ENCODE results near the gene UGT1A3. TPM values are rescaled to one million over a fixed set of nuclear protein-coding genes. Genes with fewer than 3 reads are reported as not detected.

Gene UGT1A3
- total RNA-seq, 2 experiments from 2014 or later, result not detected

- H3K27ac Mint-ChIP-seq, result no peak overlapping the region
- peaks cover 7% of the 10 kb centered on the region for H3K4me1 Mint-ChIP-seq
- no peak for DNase-seq
- peaks cover 20% of the 10 kb centered on the region for H3K27me3 Mint-ChIP-seq
- no peak overlapping the region for H3K4me3 Mint-ChIP-seq
- no peak for ATAC-seq (ENCODE audit: low read depth)
- POLR2A ChIA-PET, result no interaction called here
- no peaks in the 10 kb centered on the region for H3K36me3 Mint-ChIP-seq
- no peaks in the 10 kb centered on the region for H3K9me3 Mint-ChIP-seq
These were observed 71.4 kb downstream of the UGT1A3 start for GRCh38 chr2:233800208-233800607.

GRCh38 chr2:233801357-233802131 is 72.7 kb downstream of the UGT1A3 start:
- Mint-ChIP-seq H3K27me3 (peaks cover 29% of the 10 kb centered on the region), H3K4me1 (peaks cover 7% of the 10 kb centered on the region), H3K4me3 (no peak overlapping the region), H3K27ac (no peak overlapping the region), H3K9me3 (no peaks in the 10 kb centered on the region), H3K36me3 (no peaks in the 10 kb centered on the region)
- POLR2A ChIA-PET, result no interaction called here
- DNase-seq (no peak), ATAC-seq (ENCODE audit: low read depth) (peak; percentile 92)

GRCh38 chr2:233802132-233802815 is 73.4 kb downstream of the UGT1A3 start:
- Mint-ChIP-seq H3K36me3 (no peaks in the 10 kb centered on the region), H3K27ac (no peak overlapping the region), H3K4me1 (peaks cover 7% of the 10 kb centered on the region), H3K9me3 (no peaks in the 10 kb centered on the region), H3K27me3 (peaks cover 29% of the 10 kb centered on the region), H3K4me3 (no peak overlapping the region)
- POLR2A ChIA-PET, result no interaction called here
- DNase-seq (no peak), ATAC-seq (ENCODE audit: low read depth) (no peak)

- Mint-ChIP-seq H3K36me3 (no peaks in the 10 kb centered on the region), H3K27me3 (peaks cover 22% of the 10 kb centered on the region), H3K4me1 (peaks cover 7% of the 10 kb centered on the region), H3K27ac (no peak overlapping the region), H3K4me3 (no peak overlapping the region), H3K9me3 (no peaks in the 10 kb centered on the region)
- DNase-seq, result no peak
- POLR2A ChIA-PET, result no interaction called here
- ATAC-seq (ENCODE audit: low read depth), result no peak
These were observed 74.6 kb downstream of the UGT1A3 start for GRCh38 chr2:233803292-233803911.

GRCh38 chr2:233803994-233804393 is 75.2 kb downstream of the UGT1A3 start:
- Mint-ChIP-seq H3K36me3 (no peaks in the 10 kb centered on the region), H3K4me3 (no peak overlapping the region), H3K27me3 (peaks cover 20% of the 10 kb centered on the region), H3K27ac (no peak overlapping the region), H3K9me3 (no peaks in the 10 kb centered on the region), H3K4me1 (peaks cover 7% of the 10 kb centered on the region)
- ATAC-seq (ENCODE audit: low read depth) (no peak), DNase-seq (no peak)
- POLR2A ChIA-PET, result no interaction called here

- ATAC-seq (ENCODE audit: low read depth), result no peak
- H3K4me3 Mint-ChIP-seq, result no peak overlapping the region
- no peaks in the 10 kb centered on the region for H3K4me1 Mint-ChIP-seq
- H3K27ac Mint-ChIP-seq, result no peak overlapping the region
- H3K36me3 Mint-ChIP-seq, result no peaks in the 10 kb centered on the region
- DNase-seq, result no peak
- POLR2A ChIA-PET, result no interaction called here
- peaks cover 20% of the 10 kb centered on the region for H3K27me3 Mint-ChIP-seq
- no peaks in the 10 kb centered on the region for H3K9me3 Mint-ChIP-seq
These were observed 78.5 kb downstream of the UGT1A3 start for GRCh38 chr2:233807215-233807865.

- DNase-seq (no peak), ATAC-seq (ENCODE audit: low read depth) (no peak)
- Mint-ChIP-seq H3K36me3 (no peaks in the 10 kb centered on the region), H3K27me3 (peaks cover 17% of the 10 kb centered on the region), H3K4me1 (no peaks in the 10 kb centered on the region), H3K9me3 (no peaks in the 10 kb centered on the region), H3K4me3 (no peak overlapping the region), H3K27ac (no peak overlapping the region)
- POLR2A ChIA-PET, result interaction anchor here (0.5 kb wide), 1 partner anchor 106 kb away, joined by 4 read pairs; no protein-coding TSS in a partner anchor
These were observed 79.4 kb downstream of the UGT1A3 start for GRCh38 chr2:233807966-233808935.

GRCh38 chr2:233810385-233810784 is 81.5 kb downstream of the UGT1A3 start:
- Mint-ChIP-seq H3K36me3 (no peaks in the 10 kb centered on the region), H3K4me3 (no peak overlapping the region), H3K4me1 (no peaks in the 10 kb centered on the region), H3K27ac (no peak overlapping the region), H3K9me3 (no peaks in the 10 kb centered on the region), H3K27me3 (peaks cover 11% of the 10 kb centered on the region)
- ATAC-seq (ENCODE audit: low read depth) (no peak), DNase-seq (no peak)
- POLR2A ChIA-PET, result no interaction called here

- H3K36me3 Mint-ChIP-seq, result no peaks in the 10 kb centered on the region
- POLR2A ChIA-PET, result no interaction called here
- H3K27me3 Mint-ChIP-seq, result peaks cover 12% of the 10 kb centered on the region
- no peak overlapping the region for H3K4me3 Mint-ChIP-seq
- ATAC-seq (ENCODE audit: low read depth) (no peak), DNase-seq (no peak)
- no peaks in the 10 kb centered on the region for H3K9me3 Mint-ChIP-seq
- H3K4me1 Mint-ChIP-seq, result no peaks in the 10 kb centered on the region
- H3K27ac Mint-ChIP-seq, result no peak overlapping the region
These were observed 82.2 kb downstream of the UGT1A3 start for GRCh38 chr2:233811087-233811486.

GRCh38 chr2:233811732-233812131 is 82.9 kb downstream of the UGT1A3 start:
- no peaks in the 10 kb centered on the region for H3K9me3 Mint-ChIP-seq
- no peak overlapping the region for H3K27ac Mint-ChIP-seq
- ATAC-seq (ENCODE audit: low read depth) (no peak), DNase-seq (no peak)
- no peak overlapping the region for H3K4me3 Mint-ChIP-seq
- no peaks in the 10 kb centered on the region for H3K4me1 Mint-ChIP-seq
- H3K36me3 Mint-ChIP-seq, result no peaks in the 10 kb centered on the region
- H3K27me3 Mint-ChIP-seq, result peaks cover 10% of the 10 kb centered on the region
- POLR2A ChIA-PET, result no interaction called here

- H3K4me1 Mint-ChIP-seq, result peaks cover 3% of the 10 kb centered on the region
- H3K27ac Mint-ChIP-seq, result no peak overlapping the region
- no peak overlapping the region for H3K4me3 Mint-ChIP-seq
- H3K27me3 Mint-ChIP-seq, result peaks cover 10% of the 10 kb centered on the region
- H3K36me3 Mint-ChIP-seq, result no peaks in the 10 kb centered on the region
- H3K9me3 Mint-ChIP-seq, result no peaks in the 10 kb centered on the region
- ATAC-seq (ENCODE audit: low read depth), result no peak
- DNase-seq, result no peak
- POLR2A ChIA-PET, result no interaction called here
These were observed 84.6 kb downstream of the UGT1A3 start for GRCh38 chr2:233813236-233814055.

Data from activated naive CD8-positive, alpha-beta T cell treated with anti-CD3 and anti-CD28 coated beads, Interleukin-2, amount 10 ng/mL, durations not matched to agents 7 days and 5 days (primary cell).